ENCODE data around the gene SF3B4. TPM values are rescaled to one million over a fixed set of nuclear protein-coding genes. Genes with fewer than 3 reads are reported as not detected.

SF3B4 gene
- total and polyA plus RNA-seq, 2 of the 8 experiments (the other 6 are each of a cell fraction or from before 2014, with no cell fraction given): 81.1 to 122 TPM

- H4K5ac ChIP-seq (ENCODE audit: insufficient read length, low read depth, low read length): no peak overlapping the region
- no peak overlapping the region for H2BK120ac ChIP-seq (replicated peaks; ENCODE audit: low read depth, low read length)
- whole genome bisulfite sequencing, 2 experiments (ENCODE audit: extremely low coverage in 1 of 2, insufficient coverage in 1 of 2, insufficient read length in 1 of 2, insufficient replicate concordance in 2 of 2, low coverage in 1 of 2, low lambda C conversion rate in 2 of 2, missing lambda C conversion rate in 1 of 2): 96% methylated on average over 3 of the region's 3 CpGs; no CpG with 5 or more reads in 1 of the 2 experiments
- no peak overlapping the region for H3K9ac ChIP-seq (replicated peaks in 1 of 4; ENCODE audit: extremely low read depth in 1 of 4, low read depth in 3 of 4, low read length in 3 of 4)
- no peaks in the 10 kb centered on the region for H3K4me1 ChIP-seq (replicated peaks in 1 of 4; ENCODE audit: control insufficient read depth in 3 of 4, insufficient read depth in 4 of 4, low read length in 3 of 4)
- no peak overlapping the region for H3K56ac ChIP-seq (replicated peaks; ENCODE audit: insufficient read length, low read depth, low read length)
- peaks cover 14 to 53% (median 33%) of the 10 kb centered on the region in 4 experiments for H3K36me3 ChIP-seq (ENCODE audit: control insufficient read depth in 2 of 4, insufficient read depth in 4 of 4, low read length in 3 of 4)
- H2BK12ac ChIP-seq (ENCODE audit: low read depth, low read length): no peak overlapping the region
- no peak overlapping the region for H2BK5ac ChIP-seq (ENCODE audit: low read depth, low read length)
- H2BK20ac ChIP-seq (ENCODE audit: low read length): no peak overlapping the region
- TF ChIP-seq, protein P1, sequence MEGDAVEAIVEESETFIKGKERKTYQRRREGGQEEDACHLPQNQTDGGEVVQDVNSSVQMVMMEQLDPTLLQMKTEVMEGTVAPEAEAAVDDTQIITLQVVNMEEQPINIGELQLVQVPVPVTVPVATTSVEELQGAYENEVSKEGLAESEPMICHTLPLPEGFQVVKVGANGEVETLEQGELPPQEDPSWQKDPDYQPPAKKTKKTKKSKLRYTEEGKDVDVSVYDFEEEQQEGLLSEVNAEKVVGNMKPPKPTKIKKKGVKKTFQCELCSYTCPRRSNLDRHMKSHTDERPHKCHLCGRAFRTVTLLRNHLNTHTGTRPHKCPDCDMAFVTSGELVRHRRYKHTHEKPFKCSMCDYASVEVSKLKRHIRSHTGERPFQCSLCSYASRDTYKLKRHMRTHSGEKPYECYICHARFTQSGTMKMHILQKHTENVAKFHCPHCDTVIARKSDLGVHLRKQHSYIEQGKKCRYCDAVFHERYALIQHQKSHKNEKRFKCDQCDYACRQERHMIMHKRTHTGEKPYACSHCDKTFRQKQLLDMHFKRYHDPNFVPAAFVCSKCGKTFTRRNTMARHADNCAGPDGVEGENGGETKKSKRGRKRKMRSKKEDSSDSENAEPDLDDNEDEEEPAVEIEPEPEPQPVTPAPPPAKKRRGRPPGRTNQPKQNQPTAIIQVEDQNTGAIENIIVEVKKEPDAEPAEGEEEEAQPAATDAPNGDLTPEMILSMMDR (IDR thresholded peaks at IDR 0.05; ENCODE audit: control extremely low read depth in 1 of 3, insufficient read depth in 1 of 3, low read depth in 1 of 3, low read length in 3 of 3): no peak
- TF ChIP-seq SIX5 (IDR thresholded peaks at IDR 0.05; ENCODE audit: low read depth, low read length) (no peak), TEAD4 (IDR thresholded peaks at IDR 0.05; ENCODE audit: low read depth, low read length) (no peak), YY1 (IDR thresholded peaks at IDR 0.05; ENCODE audit: low read depth, low read length) (no peak), TAF1 (IDR thresholded peaks at IDR 0.05; ENCODE audit: low read depth, low read length) (no peak)
- no peak overlapping the region for H3K27ac ChIP-seq (ENCODE audit: low read depth, low read length)
- CTCF ChIA-PET (ENCODE audit: partially characterized antibody): interaction anchor here (0.8 to 1.9 kb wide), 3 partner anchors 74 to 217 kb away, joined by 3 to 7 read pairs (median 7); no protein-coding TSS in a partner anchor
- no peak overlapping the region for H3K14ac ChIP-seq (ENCODE audit: insufficient read length)
- H4K8ac ChIP-seq (ENCODE audit: extremely low read depth, insufficient read depth, low read length): no peak overlapping the region
- no peaks in the 10 kb centered on the region for H3K79me2 ChIP-seq (ENCODE audit: control insufficient read depth in 1 of 2, insufficient read depth in 2 of 2, low read length in 2 of 2)
- no peak overlapping the region for H3K4me2 ChIP-seq (ENCODE audit: insufficient read depth in 1 of 2, low read depth in 2 of 2, low read length in 2 of 2)
- H3K23ac ChIP-seq (ENCODE audit: insufficient read length): no peak overlapping the region
- H3K4me3 ChIP-seq (ENCODE audit: extremely low read depth in 1 of 4, insufficient read depth in 2 of 4, low read depth in 3 of 4, low read length in 4 of 4): no peak overlapping the region
- POLR2A ChIA-PET (ENCODE audit: partially characterized antibody): interaction anchor here (1.4 to 1.8 kb wide), 2 partner anchors 9 to 77 kb away, joined by 3 to 6 read pairs; a partner anchor contains a TSS
- no peak overlapping the region for H3K4ac ChIP-seq (replicated peaks; ENCODE audit: insufficient read length, low read depth, low read length)
- no peak overlapping the region for H2BK15ac ChIP-seq (ENCODE audit: low read length)
- no peaks in the 10 kb centered on the region for H3K23me2 ChIP-seq (ENCODE audit: low read depth, low read length)
- no peak overlapping the region for H2AFZ ChIP-seq (ENCODE audit: low read length)
- H3K79me1 ChIP-seq (ENCODE audit: low read depth, low read length): no peaks in the 10 kb centered on the region
- no peaks in the 10 kb centered on the region for H3K27me3 ChIP-seq (replicated peaks in 1 of 4; ENCODE audit: control insufficient read depth in 3 of 4, extremely low read depth in 1 of 4, insufficient read depth in 3 of 4, low read length in 3 of 4)
- no peaks in the 10 kb centered on the region for H4K20me1 ChIP-seq (replicated peaks in 1 of 2; ENCODE audit: control insufficient read depth in 1 of 2, insufficient read depth in 2 of 2, low read length in 2 of 2)
- H3K18ac ChIP-seq (ENCODE audit: extremely low read depth, low read length): no peak overlapping the region
- no peak overlapping the region for H4K91ac ChIP-seq (replicated peaks; ENCODE audit: insufficient read length, low read length)
- peaks cover 11 to 13% of the 10 kb centered on the region in 2 experiments; a peak in 3 of 4 replicates for H3K9me3 ChIP-seq (ENCODE audit: insufficient read depth in 2 of 2, low read depth in 1 of 2, low read length in 1 of 2)
- H2AK5ac ChIP-seq (ENCODE audit: low read depth, low read length): no peak overlapping the region
- no peak for FAIRE-seq
- no peak for DNase-seq (ENCODE audit: low read depth in 1 of 2, low spot score in 2 of 2)
Measured at GRCh38 chr1:149963358-149963757, 35.8 kb upstream of the SF3B4 start.

Measured in H1 (cell line).